H9 (cell line): ENCODE measurements around the gene MAZ. TPM values are rescaled to one million over a fixed set of nuclear protein-coding genes. Genes with fewer than 3 reads are reported as not detected.

Experiments
- DNase-seq: peaks from one replicate; pipeline ENCODE4 v3.0.0-alpha.2; 2017
- H2AFZ ChIP-seq: one replicate; pipeline ENCODE4 v1.6.1; 2013; ENCODE audit warnings: mild to moderate bottlenecking, low read length, control low read depth, moderate library complexity
- H2AK5ac ChIP-seq: 2 replicates; pipeline ENCODE4 v1.6.1; 2013; ENCODE audit warnings: low read length, control low read depth, mixed read lengths; ENCODE audit not compliant: insufficient read length
- H2BK120ac ChIP-seq: one replicate; pipeline ENCODE4 v1.6.1; 2013; ENCODE audit warnings: low read depth, mild to moderate bottlenecking, low read length, control low read depth, inconsistent platforms; ENCODE audit not compliant: poor library complexity, severe bottlenecking
- H2BK12ac ChIP-seq: 2 replicates; pipeline ENCODE4 v1.6.1; 2013; ENCODE audit warnings: low read length, control low read depth, mixed read lengths, low read depth; ENCODE audit not compliant: insufficient read length
- H2BK15ac ChIP-seq: 2 replicates; pipeline ENCODE4 v1.6.1; 2013; ENCODE audit warnings: low read depth, low read length, control low read depth
- H2BK20ac ChIP-seq: one replicate; pipeline ENCODE4 v1.6.1; 2013; ENCODE audit warnings: low read depth, mild to moderate bottlenecking, low read length, control low read depth, inconsistent platforms; ENCODE audit not compliant: poor library complexity, severe bottlenecking
- H2BK5ac ChIP-seq: 2 replicates; pipeline ENCODE4 v1.6.1; 2013; ENCODE audit warnings: low read length, control low read depth, mixed read lengths; ENCODE audit not compliant: insufficient read length
- H3K14ac ChIP-seq: 2 replicates; pipeline ENCODE4 v1.6.1; 2013; ENCODE audit warnings: low read length, control low read depth; ENCODE audit not compliant: insufficient read depth
- H3K18ac ChIP-seq: 2 replicates; pipeline ENCODE4 v1.6.1; 2013; ENCODE audit warnings: low read depth, mild to moderate bottlenecking, mixed read lengths, low read length, control low read depth; ENCODE audit not compliant: insufficient read length
- H3K23ac ChIP-seq: 2 replicates; pipeline ENCODE4 v1.6.1; 2013; ENCODE audit warnings: low read length, control low read depth, mixed read lengths, low read depth; ENCODE audit not compliant: insufficient read length
- H3K23me2 ChIP-seq: 2 replicates; pipeline ENCODE4 v1.6.1; 2013; ENCODE audit warnings: low read depth, mild to moderate bottlenecking, mixed read lengths, low read length, control low read depth; ENCODE audit not compliant: insufficient read length, poor library complexity, severe bottlenecking
- H3K27ac ChIP-seq: 2 replicates; pipeline ENCODE4 v1.5.1; 2013; ENCODE audit warnings: low read length, control low read depth, mixed read lengths, low read depth; ENCODE audit not compliant: insufficient read length
- H3K27me3 ChIP-seq: 2 replicates; pipeline ENCODE4 v1.6.1; 2013; ENCODE audit warnings: low read length, control low read depth, inconsistent platforms; ENCODE audit not compliant: insufficient read depth
- H3K4ac ChIP-seq: 2 replicates; pipeline ENCODE4 v1.6.1; 2013; ENCODE audit warnings: low read depth, mild to moderate bottlenecking, control low read depth, inconsistent platforms, low read length, moderate library complexity
- H3K4me1 ChIP-seq: 2 replicates; pipeline ENCODE4 v1.6.1; 2013; ENCODE audit warnings: low read length, control low read depth, inconsistent platforms; ENCODE audit not compliant: insufficient read depth
- H3K4me2 ChIP-seq: 2 replicates; pipeline ENCODE4 v1.6.1; 2013; ENCODE audit warnings: low read length, control low read depth, mixed read lengths; ENCODE audit not compliant: insufficient read length, insufficient read depth
- H3K56ac ChIP-seq: 2 replicates; pipeline ENCODE4 v1.6.1; 2013; ENCODE audit warnings: low read depth, mild to moderate bottlenecking, mixed read lengths, low read length, control low read depth; ENCODE audit not compliant: insufficient read length
- H3K79me1 ChIP-seq: 2 replicates; pipeline ENCODE4 v1.6.1; 2013; ENCODE audit warnings: low read depth, mild to moderate bottlenecking, moderate library complexity, low read length, control low read depth, inconsistent platforms; ENCODE audit not compliant: insufficient read depth, poor library complexity, severe bottlenecking
- H3K79me2 ChIP-seq: 2 replicates; pipeline ENCODE4 v1.6.1; 2013; ENCODE audit warnings: low read length, control low read depth, inconsistent platforms; ENCODE audit not compliant: insufficient read depth
- H3K9ac ChIP-seq: 2 replicates; pipeline ENCODE4 v1.6.1; 2013; ENCODE audit warnings: low read length, control low read depth, mixed read lengths; ENCODE audit not compliant: insufficient read length; ENCODE audit errors: extremely low read depth
- H3K9me3 ChIP-seq: one replicate; pipeline ENCODE4 v1.6.1; 2013; ENCODE audit warnings: low read depth, low read length, inconsistent platforms; ENCODE audit not compliant: control insufficient read depth
- H3T11ph ChIP-seq: one replicate; pipeline ENCODE4 v1.6.1; 2013; ENCODE audit warnings: mild to moderate bottlenecking, low read length, control low read depth, inconsistent platforms
- H4K20me1 ChIP-seq: one replicate; pipeline ENCODE4 v1.6.1; 2013; ENCODE audit not compliant: control insufficient read depth, insufficient read length, insufficient read depth
- H4K5ac ChIP-seq: 2 replicates; pipeline ENCODE4 v1.6.1; 2013; ENCODE audit warnings: low read depth, mild to moderate bottlenecking, mixed read lengths, low read length, control low read depth; ENCODE audit not compliant: insufficient read length
- H4K8ac ChIP-seq: replicated peaks from 2 replicates; pipeline ENCODE4 v1.6.1; 2013; ENCODE audit warnings: low read length, control low read depth, mixed read lengths, low read depth; ENCODE audit not compliant: insufficient read length
- H4K91ac ChIP-seq: 2 replicates; pipeline ENCODE4 v1.6.1; 2013; ENCODE audit warnings: low read depth, mild to moderate bottlenecking, moderate library complexity, mixed read lengths, low read length, control low read depth; ENCODE audit not compliant: insufficient read length
- H3K27ac Mint-ChIP-seq, 3 experiments: 2 replicates in 2 of 3; 3 replicates in 1 of 3; pipeline ENCODE4 v1.8.0; 2020 to 2021; ENCODE audit warnings: mixed read lengths in 3 of 3, mild to moderate bottlenecking in 1 of 3, moderate library complexity in 1 of 3
- H3K27me3 Mint-ChIP-seq: 2 replicates; pipeline ENCODE4 v1.8.0; 2021; ENCODE audit warnings: low read depth, mild to moderate bottlenecking, moderate library complexity, mixed read lengths
- H3K36me3 Mint-ChIP-seq, 3 experiments: 2 replicates in 2 of 3; 3 replicates in 1 of 3; pipeline ENCODE4 v1.8.0; 2020 to 2021; ENCODE audit warnings: low read depth in 3 of 3, mixed read lengths in 3 of 3; ENCODE audit not compliant: insufficient read depth in 1 of 3
- H3K4me1 Mint-ChIP-seq, 2 experiments: 2 replicates each; pipeline ENCODE4 v1.8.0; 2020; ENCODE audit warnings: mixed read lengths in 2 of 2
- H3K4me3 Mint-ChIP-seq, 2 experiments: 2 replicates in 1 of 2; 3 replicates in 1 of 2; pipeline ENCODE4 v1.8.0; 2020 to 2021; ENCODE audit warnings: mild to moderate bottlenecking in 2 of 2, mixed read lengths in 2 of 2, moderate library complexity in 1 of 2
- H3K9me3 Mint-ChIP-seq, 2 experiments: 2 replicates in 1 of 2; 3 replicates in 1 of 2; pipeline ENCODE4 v1.8.0; 2020; ENCODE audit warnings: mild to moderate bottlenecking in 2 of 2, mixed read lengths in 2 of 2, moderate library complexity in 1 of 2
- CTCF ChIP-seq: fragments of 200-600 bp; sonication (generic); conservative IDR thresholded peaks from 3 replicates; pipeline ENCODE4 v1.8.0; 2021; ENCODE audit warnings: antibody characterized with exemption, mild to moderate bottlenecking
- WGBS: extraction: QIAGEN DNeasy Blood & Tissue Kit; methylation state at CpG from one replicate; pipeline ENCODE4 v1.1.7; 2013; ENCODE audit warnings: missing lambda C conversion rate, low lambda C conversion rate, mixed read lengths; ENCODE audit not compliant: insufficient read length; ENCODE audit errors: extremely low coverage; 5-methylcytosine and 5-hydroxymethylcytosine counted together
- total RNA-seq: library from RNA; stranded (reverse); gene quantifications from 2 replicates; pipeline ENCODE4 v1.2.1, GENCODE V29; 2021

The MAZ gene
- total RNA-seq, 1 experiment from 2014 or later: 412 TPM

- Mint-ChIP-seq H3K27ac (peak overlapping the region; percentile 83 to 94 (median 91)), H3K36me3 (peaks cover 14 to 52% (median 27%) of the 10 kb centered on the region in 3 experiments), H3K27me3 (peaks cover 1% of the 10 kb centered on the region), H3K9me3 (no peaks in the 10 kb centered on the region; a peak in 1 of 5 replicates), H3K4me1 (peaks cover 47 to 57% of the 10 kb centered on the region in 2 experiments), H3K4me3 (peak overlapping the region; percentile 85)
- Histone ChIP-seq H4K20me1 (no peaks in the 10 kb centered on the region), H3K79me2 (peaks cover 2% of the 10 kb centered on the region; the same call in 1 of the 2 replicates), H3K4me2 (peak overlapping the region; percentile 85), H2BK12ac (no peak overlapping the region), H3K56ac (no peak overlapping the region), H3K14ac (peak overlapping the region; percentile 4), H4K91ac (no peak overlapping the region), H3K23me2 (peaks cover 33% of the 10 kb centered on the region), H3K27me3 (no peaks in the 10 kb centered on the region), H2BK5ac (no peak overlapping the region), H2AK5ac (no peak overlapping the region), H4K8ac (no peak overlapping the region), H2BK120ac (no peak overlapping the region), H3K23ac (no peak overlapping the region), H2AFZ (no peak overlapping the region), H2BK20ac (no peak overlapping the region), H3K27ac (no peak overlapping the region), H3T11ph (no peak overlapping the region), H3K4ac (no peak overlapping the region), H3K4me1 (no peaks in the 10 kb centered on the region; the same call in 1 of the 2 replicates), H3K9ac (peak overlapping the region; percentile 27), H3K79me1 (no peaks in the 10 kb centered on the region), H3K18ac (peak overlapping the region; percentile 29), H2BK15ac (no peak overlapping the region), H4K5ac (no peak overlapping the region), H3K9me3 (no peaks in the 10 kb centered on the region)
- peak; percentile 55 for TF ChIP-seq CTCF
- peak; percentile 88 for DNase-seq
- no CpG with 5 or more reads among the region's 69 CpGs for WGBS
These were observed 1.3 kb downstream of the MAZ start for GRCh38 chr16:29807426-29808218.
